HL-60/S4 (cell line): ENCODE results near the gene RAPSN.
"Not testable (repeated sequence)": the region's sequence is repeated elsewhere in the genome, so short reads cannot be mapped to it uniquely, and the experiment has no call there.

Source experiments
- in situ Hi-C: fragments of 300-500 bp; cut with MboI; formaldehyde crosslinking; loops from 2 replicates; pipeline ENCODE4 v1.14.3; 2022; ENCODE audit warnings: low sequenced_read_pairs

The RAPSN gene

GRCh38 chr11:47466701-47467250 lies 17.8 kb upstream of the RAPSN start:
- in situ Hi-C loops: no loop called here

- in situ Hi-C loops: no loop called here
These were observed 17.3 kb upstream of the RAPSN start for GRCh38 chr11:47466201-47466600.

- in situ Hi-C loops: no loop called here
These were observed 15.5 kb upstream of the RAPSN start for GRCh38 chr11:47464483-47464882.

DNA sequence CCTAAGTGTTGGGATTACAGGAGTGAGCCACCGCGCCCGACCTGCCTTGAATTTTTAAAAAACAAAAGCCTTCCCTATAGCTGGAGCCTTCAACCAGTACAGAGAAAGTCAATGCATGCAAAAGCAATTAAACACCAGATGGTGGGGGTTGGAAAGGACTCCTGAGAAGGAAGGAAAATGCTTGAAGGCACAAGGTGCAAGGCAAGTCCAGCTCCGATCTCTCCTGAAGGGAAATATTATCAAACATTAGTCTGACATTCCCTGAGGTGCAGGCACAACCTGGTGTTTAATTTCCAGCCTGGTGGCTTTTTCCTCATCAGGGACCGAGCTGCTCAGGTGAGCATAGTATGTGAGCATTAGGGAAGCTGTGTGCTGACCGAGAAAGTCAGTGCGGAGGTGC lies 12.9 kb upstream of the RAPSN start:
- in situ Hi-C loops: no loop called here

- in situ Hi-C loops: no loop called here
These were observed 11.8 kb upstream of the RAPSN start for GRCh38 chr11:47460571-47461235.

DNA sequence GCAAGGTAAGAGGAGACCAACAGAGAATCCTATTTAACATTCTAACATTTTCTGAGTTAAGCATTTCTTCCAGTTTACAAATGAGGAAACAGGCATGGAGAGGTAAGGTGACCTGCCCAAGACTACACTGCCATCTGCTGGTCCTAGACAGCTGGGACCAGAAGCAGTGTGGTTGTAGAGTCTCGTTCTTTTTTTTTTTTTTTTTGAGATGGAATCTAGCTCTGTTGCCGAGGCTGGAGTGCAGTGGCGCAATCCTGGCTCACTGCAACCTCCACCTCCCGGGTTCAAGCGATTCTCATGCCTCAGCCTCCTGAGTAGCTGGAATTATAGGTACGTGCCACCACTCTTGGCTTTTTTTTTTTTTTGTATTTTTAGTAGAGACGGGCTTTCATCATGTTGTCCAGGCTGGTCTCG lies 5.3 kb upstream of the RAPSN start:
- in situ Hi-C loops: not testable (repeated sequence)

- in situ Hi-C loops: no loop called here
These were observed 4.4 kb upstream of the RAPSN start for GRCh38 chr11:47453365-47453764.

- in situ Hi-C loops: no loop called here
These were observed 3.1 kb upstream of the RAPSN start for GRCh38 chr11:47451990-47452389.

- in situ Hi-C loops: no loop called here
These were observed 2.5 kb upstream of the RAPSN start for GRCh38 chr11:47451436-47451835.

- in situ Hi-C loops: loop anchor here (25.0 kb wide), 1 partner anchor 562 kb away; no protein-coding TSS in a partner anchor
These were observed 605 bp upstream of the RAPSN start for GRCh38 chr11:47449541-47449940.

- in situ Hi-C loops: loop anchor here (25.0 kb wide), 1 partner anchor 561 kb away; no protein-coding TSS in a partner anchor
These were observed 1.0 kb downstream of the RAPSN start for GRCh38 chr11:47447906-47448305.

GRCh38 chr11:47446833-47447232 lies 2.1 kb downstream of the RAPSN start:
- in situ Hi-C loops: loop anchor here (25.0 kb wide), 1 partner anchor 560 kb away; no protein-coding TSS in a partner anchor

DNA sequence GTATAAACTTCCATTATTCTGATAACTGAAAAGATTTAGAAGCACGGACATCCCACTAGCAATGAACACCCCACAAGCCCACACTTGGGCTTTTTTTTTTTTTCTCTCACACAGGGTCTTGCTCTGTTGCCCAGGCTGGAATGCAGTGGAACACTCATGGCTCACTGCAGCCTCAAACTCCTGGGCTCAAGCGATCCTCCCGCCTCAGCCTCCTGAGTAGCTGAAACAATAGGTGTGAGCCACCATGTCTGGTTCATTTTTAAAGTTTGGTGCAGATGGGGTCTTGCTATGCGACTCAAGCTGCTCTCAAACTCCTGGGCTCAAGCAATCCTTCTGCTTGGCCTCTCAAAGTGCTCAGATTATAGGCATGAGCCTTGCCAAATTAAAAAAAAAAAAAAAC lies 3.1 kb downstream of the RAPSN start:
- in situ Hi-C loops: loop anchor here (25.0 kb wide), 1 partner anchor 559 kb away; no protein-coding TSS in a partner anchor

DNA sequence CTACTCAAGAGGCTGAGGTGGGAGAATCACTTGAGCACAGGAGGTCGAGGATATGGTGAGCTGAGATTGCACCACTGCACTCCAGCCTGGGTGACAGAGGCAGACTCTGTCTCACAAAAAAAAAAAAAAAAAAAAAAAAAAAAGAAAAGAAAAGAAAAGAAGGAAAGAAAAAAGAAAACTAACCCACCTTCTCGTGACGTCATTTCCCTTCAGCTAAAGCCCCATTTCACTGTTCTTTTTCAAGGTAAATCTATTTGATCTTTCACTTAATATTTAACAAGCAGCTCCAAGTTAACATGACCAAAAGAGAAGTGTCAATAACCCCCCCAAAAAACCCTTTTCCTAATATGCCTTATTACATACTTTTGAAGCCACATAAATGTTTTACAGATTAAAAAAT lies 5.1 kb downstream of the RAPSN start:
- in situ Hi-C loops: loop anchor here (25.0 kb wide), 1 partner anchor 557 kb away; no protein-coding TSS in a partner anchor

DNA sequence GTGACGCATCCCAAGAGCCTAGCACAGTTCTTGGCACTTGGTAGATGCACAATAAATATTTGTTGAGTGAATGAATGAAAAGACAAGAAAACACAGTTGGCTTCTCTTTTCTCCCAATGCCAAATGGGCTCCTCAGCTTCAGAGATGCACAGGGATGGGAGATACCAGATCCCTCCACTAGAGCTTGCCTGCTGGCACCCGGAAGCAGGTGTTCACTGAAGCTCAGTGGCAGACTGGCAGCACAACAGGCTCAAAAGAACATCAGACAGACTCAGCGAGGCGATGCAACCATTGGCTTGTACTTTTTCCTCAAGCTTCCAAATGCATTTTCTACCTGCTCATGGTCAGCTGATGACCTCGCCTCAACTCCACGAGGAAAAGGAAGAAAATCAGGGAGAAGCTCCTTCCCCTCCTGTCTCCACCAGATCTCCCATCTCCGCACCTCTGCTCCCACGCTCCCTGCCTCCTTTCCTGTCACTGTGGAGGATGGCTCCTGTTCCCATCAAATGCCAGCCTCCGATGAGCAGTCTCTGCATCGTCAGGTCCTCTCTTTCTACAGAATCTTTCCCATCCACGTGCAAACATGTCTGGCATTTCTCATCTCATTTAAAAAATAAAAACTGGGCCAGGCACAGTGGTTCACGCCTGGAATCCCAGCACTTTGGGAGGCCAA lies 5.8 kb downstream of the RAPSN start:
- in situ Hi-C loops: loop anchor here (25.0 kb wide), 1 partner anchor 556 kb away; no protein-coding TSS in a partner anchor

GRCh38 chr11:47442514-47442913 lies 6.4 kb downstream of the RAPSN start:
- in situ Hi-C loops: loop anchor here (25.0 kb wide), 1 partner anchor 555 kb away; no protein-coding TSS in a partner anchor

DNA sequence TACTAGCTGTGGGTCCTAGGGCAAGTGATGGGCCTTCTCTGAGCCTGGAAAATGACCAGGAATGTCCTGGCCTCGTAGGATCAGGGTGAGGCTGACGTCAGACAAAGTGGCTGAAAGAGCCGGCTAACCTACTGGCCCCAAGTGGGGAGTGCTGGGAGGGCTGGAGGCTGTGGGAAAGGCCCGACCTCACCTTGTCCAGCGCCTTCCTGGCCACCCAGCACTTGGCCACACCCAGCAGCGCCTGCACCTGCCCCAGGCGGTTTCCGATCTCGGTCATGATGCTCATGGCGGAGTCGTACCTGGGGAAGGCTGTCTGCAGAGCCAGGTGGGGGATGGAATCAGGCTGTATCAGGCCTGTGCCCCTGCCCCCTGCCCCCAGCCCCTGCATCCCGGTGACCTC lies 7.5 kb downstream of the RAPSN start:
- in situ Hi-C loops: loop anchor here (25.0 kb wide), 1 partner anchor 554 kb away; no protein-coding TSS in a partner anchor

GRCh38 chr11:47440054-47440476 lies 8.9 kb downstream of the RAPSN start:
- in situ Hi-C loops: loop anchor here (25.0 kb wide), 1 partner anchor 553 kb away; no protein-coding TSS in a partner anchor

- in situ Hi-C loops: loop anchor here (25.0 kb wide), 1 partner anchor 551 kb away; no protein-coding TSS in a partner anchor
These were observed 10.2 kb downstream of the RAPSN start for GRCh38 chr11:47438721-47439120.

DNA sequence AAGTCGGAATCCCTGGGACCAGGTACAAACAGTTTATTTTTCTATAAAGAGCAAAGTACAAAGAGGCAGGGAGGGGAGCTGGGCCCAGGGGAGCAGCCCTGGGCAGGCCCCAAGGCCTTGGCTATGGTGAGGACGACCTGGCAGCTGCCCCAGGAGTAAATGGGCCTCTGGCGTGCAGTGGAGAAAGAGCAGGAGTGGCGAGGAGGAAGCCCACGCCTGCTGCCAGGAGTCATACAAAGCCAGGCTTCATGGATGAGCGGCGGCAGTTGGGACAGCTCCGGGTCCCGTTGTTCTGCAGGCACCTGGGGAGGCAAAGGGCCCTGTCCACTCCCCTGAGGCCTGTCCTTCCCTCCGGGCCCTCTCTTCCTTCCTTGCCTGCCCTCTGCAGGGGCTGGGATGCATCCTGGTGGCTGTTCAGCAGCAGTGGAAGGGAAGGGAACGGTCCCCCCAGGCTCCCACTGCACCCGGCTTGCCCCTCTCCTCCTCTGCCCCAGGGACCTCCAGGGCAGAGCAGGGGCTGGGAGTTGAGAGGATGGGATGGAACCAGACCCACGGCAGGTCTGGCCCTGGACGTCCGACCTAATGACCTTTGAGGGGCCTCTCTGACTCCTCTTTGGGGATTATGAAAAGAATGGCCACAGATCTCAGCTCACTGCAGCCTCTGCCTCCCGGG lies 11.1 kb downstream of the RAPSN start:
- in situ Hi-C loops: loop anchor here (25.0 kb wide), 1 partner anchor 551 kb away; no protein-coding TSS in a partner anchor

DNA sequence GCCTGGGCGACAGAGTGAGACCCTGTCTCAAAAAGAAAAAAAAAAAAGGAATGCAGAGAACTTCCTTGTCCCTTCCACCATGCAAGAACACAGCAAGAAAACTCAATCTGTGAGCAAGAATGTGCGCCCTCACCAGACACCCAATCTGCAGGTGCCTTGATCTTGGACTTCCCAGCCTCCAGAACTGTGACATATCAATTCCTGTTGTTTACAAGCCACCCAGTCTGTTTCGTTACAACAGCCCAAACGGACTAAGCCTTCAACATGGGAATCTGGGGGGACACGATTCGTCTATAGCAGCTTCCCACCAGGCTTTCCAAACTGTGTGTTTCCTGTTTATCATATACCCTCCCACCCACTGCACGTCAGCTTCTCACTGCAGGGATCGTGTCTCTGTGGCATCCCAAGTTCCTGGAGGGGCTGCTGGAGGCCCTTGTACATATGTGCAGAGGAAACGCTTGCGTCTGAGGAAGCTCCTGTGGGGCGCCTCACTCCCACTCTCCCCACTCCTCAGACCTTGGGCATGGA lies 11.7 kb downstream of the RAPSN start:
- in situ Hi-C loops: loop anchor here (25.0 kb wide), 1 partner anchor 550 kb away; no protein-coding TSS in a partner anchor
